Natural killer cell treated with Interleukin-12 subunit alpha and Interleukin-12 subunit beta and Interleukin-15 and Interleukin-18, amount 100 ng/mL, for 72 hours (primary cell): ENCODE measurements around the gene BPIFB2. TPM values are rescaled to one million over a fixed set of nuclear protein-coding genes. Genes with fewer than 3 reads are reported as not detected.
"Not testable (repeated sequence)": the region's sequence is repeated elsewhere in the genome, so short reads cannot be mapped to it uniquely, and the experiment has no call there.

Source experiments
- ATAC-seq, 2 donors: fragments of 150-1000 bp; cut with Tn5 transposase in 1 of 2; sonication (Bioruptor Pico), chemical (Tn5 transposase) in 1 of 2; 2 replicates each; pipeline ENCODE4 v1.10.0; 2021
- DNase-seq: peaks from one replicate; pipeline ENCODE4 v3.0.0; 2022; ENCODE audit warnings: low spot score
- H3K27ac Mint-ChIP-seq, 2 donors: 1 replicate in 1 of 2; 2 replicates in 1 of 2; pipeline ENCODE4 v1.8.0; 2022; ENCODE audit warnings: mixed read lengths in 2 of 2, mild to moderate bottlenecking in 1 of 2, moderate library complexity in 1 of 2
- H3K27me3 Mint-ChIP-seq, 2 donors: 1 replicate in 1 of 2; 2 replicates in 1 of 2; pipeline ENCODE4 v1.8.0; 2022; ENCODE audit warnings: mixed read lengths in 2 of 2
- H3K36me3 Mint-ChIP-seq: one replicate; pipeline ENCODE4 v1.8.0; 2022; ENCODE audit warnings: mixed read lengths
- H3K4me1 Mint-ChIP-seq, 2 donors: 1 replicate in 1 of 2; 2 replicates in 1 of 2; pipeline ENCODE4 v1.8.0; 2022; ENCODE audit warnings: low read depth in 2 of 2, mixed read lengths in 2 of 2, mild to moderate bottlenecking in 1 of 2
- H3K4me3 Mint-ChIP-seq: one replicate; pipeline ENCODE4 v1.8.0; 2022; ENCODE audit warnings: mixed read lengths
- H3K9me3 Mint-ChIP-seq: 2 replicates; pipeline ENCODE4 v1.8.0; 2022; ENCODE audit warnings: mixed read lengths
- total RNA-seq, 2 donors: library from RNA; stranded (reverse); gene quantifications; one replicate each; pipeline ENCODE4 v1.2.3, GENCODE V29; 2022

BPIFB2 gene
- not detected for total RNA-seq

- H3K27me3 Mint-ChIP-seq: no peaks in the 10 kb centered on the region
- peaks cover 3% of the 10 kb centered on the region for H3K9me3 Mint-ChIP-seq
- H3K4me3 Mint-ChIP-seq: no peak within 1 kb of the TSS
- H3K4me1 Mint-ChIP-seq: no peaks in the 10 kb centered on the region
- no peak within 1 kb of the TSS for H3K27ac Mint-ChIP-seq
- DNase-seq: no peak
- ATAC-seq: peak; percentile 21 to 29
- no peaks in the 10 kb centered on the region for H3K36me3 Mint-ChIP-seq
These were observed at the start of gene BPIFB2 for GRCh38 chr20:33007376-33008335. Gene BPIFB2, plus strand, starts transcription at chr20:33007704. Its CDS starts 871 bp downstream, at chr20:33008575.

DNA sequence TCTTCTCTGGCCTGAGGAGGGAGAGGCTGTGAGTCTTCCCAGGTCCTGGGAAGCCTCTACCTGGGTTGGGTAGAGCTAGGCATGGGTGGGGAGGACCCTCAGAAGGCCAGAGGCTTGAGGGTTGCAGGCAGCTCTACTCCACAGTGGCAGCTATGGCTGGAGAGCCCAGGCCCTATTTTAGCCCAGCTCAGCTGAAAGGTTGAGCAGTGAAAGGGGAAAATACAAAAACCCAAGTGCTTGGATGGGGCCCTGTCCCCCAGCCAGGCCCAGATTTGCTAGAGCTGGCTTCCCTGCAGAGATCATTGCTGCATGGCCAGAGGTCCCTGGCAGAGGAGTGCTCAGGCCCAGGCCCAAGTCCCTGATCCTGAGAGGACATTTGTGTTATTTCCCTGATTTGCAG lies 48.9 kb upstream of the BPIFB2 start:
- DNase-seq (no peak), ATAC-seq (no peak)
- H3K4me1 Mint-ChIP-seq: no peaks in the 10 kb centered on the region
- H3K4me3 Mint-ChIP-seq: no peak overlapping the region
- peaks cover 3 to 11% of the 10 kb centered on the region in 2 donors for H3K27me3 Mint-ChIP-seq
- H3K36me3 Mint-ChIP-seq: peaks cover 16% of the 10 kb centered on the region
- no peak overlapping the region for H3K27ac Mint-ChIP-seq
- H3K9me3 Mint-ChIP-seq: peaks cover 4% of the 10 kb centered on the region

DNA sequence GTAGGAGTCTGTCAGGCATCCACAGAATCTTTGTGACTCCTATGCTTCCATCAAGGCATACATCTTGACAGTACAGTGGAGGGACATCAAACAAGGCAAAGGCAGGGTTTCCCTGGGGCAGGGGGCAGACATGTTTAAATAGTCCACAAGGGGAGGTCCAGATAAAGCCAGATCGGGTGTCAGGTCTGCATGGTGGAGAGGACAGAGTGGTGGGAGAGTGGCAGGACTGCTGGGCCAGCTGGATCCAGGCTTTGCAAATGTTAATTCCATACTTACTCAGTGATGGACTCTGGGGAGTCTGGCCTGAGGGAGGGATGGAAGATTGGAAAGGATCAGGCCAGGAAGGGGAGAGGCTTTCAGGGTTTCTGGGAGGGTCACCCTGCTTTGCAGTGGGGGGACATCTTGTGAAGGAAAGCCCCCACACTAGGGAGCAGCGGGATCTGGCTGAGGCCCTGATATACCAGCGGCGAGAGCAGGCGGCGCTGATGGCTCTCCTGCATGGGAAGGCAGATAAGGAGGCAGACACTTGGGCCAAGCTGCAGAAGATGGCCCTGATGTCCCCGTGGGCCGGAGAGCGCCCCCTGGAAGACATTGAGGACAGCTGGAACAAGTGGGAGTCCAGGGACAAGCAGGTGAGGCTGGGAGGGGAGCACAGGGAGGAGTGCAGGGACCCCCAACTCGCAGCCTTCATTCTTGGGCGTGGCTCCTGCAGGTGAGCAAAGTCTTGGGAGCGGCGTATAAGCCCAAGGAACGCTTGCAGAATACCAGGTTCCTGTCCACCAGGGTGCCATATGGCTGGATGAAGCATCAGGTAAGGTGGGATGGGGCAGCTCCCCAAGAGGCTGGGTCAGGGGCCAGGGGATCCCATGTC lies 47.9 kb upstream of the BPIFB2 start:
- DNase-seq: no peak
- peaks cover 16% of the 10 kb centered on the region for H3K36me3 Mint-ChIP-seq
- peaks cover 0 to 5% of the 10 kb centered on the region in 2 donors for H3K4me1 Mint-ChIP-seq
- ATAC-seq: no peak
- H3K27ac Mint-ChIP-seq: no peak overlapping the region
- peaks cover 3 to 10% of the 10 kb centered on the region in 2 donors for H3K27me3 Mint-ChIP-seq
- peaks cover 4% of the 10 kb centered on the region for H3K9me3 Mint-ChIP-seq
- H3K4me3 Mint-ChIP-seq: no peak overlapping the region

DNA sequence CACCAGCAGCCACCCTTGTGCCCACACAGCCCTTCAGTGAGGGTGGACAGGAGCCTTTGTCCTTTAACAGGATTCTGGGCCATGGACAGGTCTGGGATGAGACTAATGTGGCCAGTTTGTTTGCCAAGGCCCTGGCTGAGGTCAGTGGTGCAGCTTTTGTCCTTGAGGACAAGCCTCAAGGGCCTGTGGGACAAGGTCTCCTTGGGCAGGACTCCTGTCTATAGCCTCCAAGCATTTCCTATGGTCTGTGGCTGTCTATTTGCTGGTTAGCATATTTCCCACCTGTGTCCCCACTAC lies 47.3 kb upstream of the BPIFB2 start:
- DNase-seq: no peak
- ATAC-seq: peak in 1 of 2 donors; percentile 31
- Mint-ChIP-seq H3K27me3 (peaks cover 3 to 10% of the 10 kb centered on the region in 2 donors), H3K4me1 (peaks cover 1 to 5% of the 10 kb centered on the region in 2 donors), H3K9me3 (peaks cover 4% of the 10 kb centered on the region), H3K4me3 (no peak overlapping the region), H3K27ac (no peak overlapping the region), H3K36me3 (peaks cover 16% of the 10 kb centered on the region)

- peaks cover 4 to 5% of the 10 kb centered on the region in 2 donors for H3K4me1 Mint-ChIP-seq
- H3K9me3 Mint-ChIP-seq: peaks cover 4% of the 10 kb centered on the region
- DNase-seq (no peak), ATAC-seq (peak in 1 of 2 donors; percentile 17)
- H3K4me3 Mint-ChIP-seq: no peak overlapping the region
- H3K27ac Mint-ChIP-seq: no peak overlapping the region
- H3K27me3 Mint-ChIP-seq: peaks cover 3 to 5% of the 10 kb centered on the region in 2 donors
- peaks cover 16% of the 10 kb centered on the region for H3K36me3 Mint-ChIP-seq
These were observed 46.4 kb upstream of the BPIFB2 start for GRCh38 chr20:32960849-32961731.

- peaks cover 8% of the 10 kb centered on the region for H3K36me3 Mint-ChIP-seq
- peaks cover 11 to 12% of the 10 kb centered on the region in 2 donors for H3K4me1 Mint-ChIP-seq
- DNase-seq: no peak
- H3K9me3 Mint-ChIP-seq: no peaks in the 10 kb centered on the region
- H3K4me3 Mint-ChIP-seq: no peak overlapping the region
- ATAC-seq: no peak
- H3K27ac Mint-ChIP-seq: no peak overlapping the region
- no peaks in the 10 kb centered on the region for H3K27me3 Mint-ChIP-seq
These were observed 45.5 kb upstream of the BPIFB2 start for GRCh38 chr20:32962053-32962452.

- not testable (repeated sequence) for H3K4me3 Mint-ChIP-seq, H3K36me3 Mint-ChIP-seq, H3K27me3 Mint-ChIP-seq, H3K9me3 Mint-ChIP-seq, ATAC-seq, H3K27ac Mint-ChIP-seq
- H3K4me1 Mint-ChIP-seq: peaks cover 16% of the 10 kb centered on the region in 2 donors
- peak; percentile 35 for DNase-seq
These were observed 44.9 kb upstream of the BPIFB2 start for GRCh38 chr20:32962646-32963045.

GRCh38 chr20:32963176-32963575 lies 44.3 kb upstream of the BPIFB2 start:
- Mint-ChIP-seq H3K4me3 (no peak overlapping the region), H3K9me3 (no peaks in the 10 kb centered on the region), H3K27me3 (no peaks in the 10 kb centered on the region), H3K36me3 (no peaks in the 10 kb centered on the region), H3K4me1 (peaks cover 20% of the 10 kb centered on the region in 2 donors), H3K27ac (no peak overlapping the region)
- ATAC-seq (no peak), DNase-seq (no peak)

DNA sequence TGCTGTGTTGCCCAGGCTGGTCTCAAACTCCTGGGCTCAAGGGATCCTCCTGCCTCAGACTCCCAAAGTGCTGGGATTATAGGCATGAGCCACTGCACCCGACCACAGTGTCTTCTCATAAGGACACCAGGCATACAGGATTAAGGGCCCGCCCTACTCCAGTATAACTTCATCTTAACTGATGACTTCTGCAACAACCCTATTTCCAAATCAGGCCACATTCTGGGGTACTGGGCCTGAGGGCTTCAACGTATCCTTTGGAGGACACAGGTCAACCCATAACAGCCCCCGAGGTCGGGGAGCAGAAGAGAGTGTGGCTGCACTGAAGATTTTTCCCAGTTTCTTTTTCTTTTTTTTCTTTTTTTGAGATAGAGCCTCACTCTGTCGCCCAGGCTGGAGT lies 42.9 kb upstream of the BPIFB2 start:
- Mint-ChIP-seq H3K27me3 (no peaks in the 10 kb centered on the region), H3K27ac (no peak overlapping the region), H3K36me3 (no peaks in the 10 kb centered on the region), H3K4me1 (peaks cover 20 to 23% of the 10 kb centered on the region in 2 donors), H3K4me3 (no peak overlapping the region), H3K9me3 (no peaks in the 10 kb centered on the region)
- DNase-seq: no peak
- ATAC-seq: no peak

DNA sequence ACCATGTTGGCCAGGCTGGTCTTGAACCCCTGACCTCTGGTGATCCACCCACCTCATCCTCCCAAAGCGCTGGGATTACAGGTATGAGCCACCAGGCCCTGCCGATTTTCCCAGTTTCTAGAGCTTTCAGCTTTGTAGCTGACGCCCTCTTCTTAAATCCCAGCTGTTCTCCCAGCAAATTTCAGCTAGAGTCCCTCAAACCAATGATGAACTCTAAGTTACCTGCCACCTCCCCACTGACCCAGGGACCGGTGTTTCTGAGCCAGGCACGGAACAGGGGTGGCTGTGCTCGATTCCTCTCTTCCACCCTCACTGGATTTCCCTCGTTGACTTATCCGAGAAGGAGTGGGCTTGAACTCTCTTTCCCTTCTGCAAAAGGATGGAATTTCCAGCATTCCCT lies 42.4 kb upstream of the BPIFB2 start:
- ATAC-seq (no peak), DNase-seq (no peak)
- H3K4me3 Mint-ChIP-seq: no peak overlapping the region
- no peaks in the 10 kb centered on the region for H3K27me3 Mint-ChIP-seq
- H3K27ac Mint-ChIP-seq: no peak overlapping the region
- no peaks in the 10 kb centered on the region for H3K36me3 Mint-ChIP-seq
- H3K4me1 Mint-ChIP-seq: peaks cover 20 to 26% of the 10 kb centered on the region in 2 donors
- no peaks in the 10 kb centered on the region for H3K9me3 Mint-ChIP-seq

- H3K27ac Mint-ChIP-seq: peak overlapping the region in 1 of 2 donors; percentile 45
- peaks cover 20 to 26% of the 10 kb centered on the region in 2 donors for H3K4me1 Mint-ChIP-seq
- ATAC-seq (no peak), DNase-seq (peak; percentile 52)
- H3K9me3 Mint-ChIP-seq: no peaks in the 10 kb centered on the region
- H3K27me3 Mint-ChIP-seq: no peaks in the 10 kb centered on the region
- no peak overlapping the region for H3K4me3 Mint-ChIP-seq
- no peaks in the 10 kb centered on the region for H3K36me3 Mint-ChIP-seq
These were observed 41.7 kb upstream of the BPIFB2 start for GRCh38 chr20:32965581-32966373.

DNA sequence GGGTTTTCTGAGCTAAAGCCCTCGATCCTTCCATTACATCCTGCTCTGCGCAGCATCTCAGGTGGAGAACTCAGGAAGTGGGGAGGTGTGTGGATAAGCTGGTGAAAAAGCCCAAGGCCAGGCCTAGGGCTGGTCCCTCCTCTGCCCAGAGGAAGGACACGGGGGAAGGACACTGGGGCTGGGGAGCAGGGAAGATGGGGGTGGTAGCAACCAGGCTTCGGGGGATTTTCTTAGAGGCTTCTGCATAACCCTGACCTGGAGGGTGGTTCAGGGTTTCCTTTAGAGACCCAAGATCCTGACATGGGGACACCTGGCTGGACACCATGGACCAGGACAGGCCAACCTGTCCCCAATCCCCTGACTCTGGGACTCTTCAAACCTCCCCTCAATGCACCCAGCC lies 41.1 kb upstream of the BPIFB2 start:
- Mint-ChIP-seq H3K27ac (peak overlapping the region in 1 of 2 donors; percentile 45), H3K9me3 (no peaks in the 10 kb centered on the region), H3K36me3 (no peaks in the 10 kb centered on the region), H3K4me1 (peaks cover 20 to 26% of the 10 kb centered on the region in 2 donors), H3K27me3 (no peaks in the 10 kb centered on the region), H3K4me3 (peak overlapping the region; percentile 13)
- peak; percentile 48 for DNase-seq
- ATAC-seq: no peak
